HK-2 (cell line): Measurements from ENCODE around the gene DCPS.
"Not testable (repeated sequence)": the region's sequence is repeated elsewhere in the genome, so short reads cannot be mapped to it uniquely, and the experiment has no call there.

Experiments used
- DNase-seq: peaks from one replicate; pipeline ENCODE4 v3.0.0-alpha.2; 2018; ENCODE audit not compliant: unreplicated experiment

DCPS gene

GRCh38 chr11:126303623-126304456, at the start of gene DCPS:
DCPS (plus strand) TSS chr11:126304060; CDS start chr11:126304081, 21 bp downstream.
- DNase-seq: peak; percentile 85

- no peak for DNase-seq
Measured at GRCh38 chr11:126254819-126255218, 49.0 kb upstream of the DCPS start.

GRCh38 chr11:126255507-126255906, 48.4 kb upstream of the DCPS start:
- not testable (repeated sequence) for DNase-seq

- DNase-seq: no peak
Measured at GRCh38 chr11:126256216-126256615, 47.6 kb upstream of the DCPS start.

GRCh38 chr11:126257144-126257543, 46.7 kb upstream of the DCPS start:
- DNase-seq: no peak

GRCh38 chr11:126257764-126258163, 46.1 kb upstream of the DCPS start:
- DNase-seq: no peak

GRCh38 chr11:126262216-126262615, 41.6 kb upstream of the DCPS start:
- no peak for DNase-seq

GRCh38 chr11:126263489-126263888, 40.4 kb upstream of the DCPS start:
- DNase-seq: no peak

GRCh38 chr11:126265811-126266210, 38.0 kb upstream of the DCPS start:
- no peak for DNase-seq

- no peak for DNase-seq
Measured at GRCh38 chr11:126267650-126268049, 36.2 kb upstream of the DCPS start.

GRCh38 chr11:126268361-126268707, 35.5 kb upstream of the DCPS start:
- no peak for DNase-seq

- peak; percentile 97 for DNase-seq
Measured at GRCh38 chr11:126268708-126269579, 34.9 kb upstream of the DCPS start, which contains the start of the genes FOXRED1 and SRPRA. FOXRED1 (plus strand) TSS chr11:126269154; CDS start chr11:126269207, 53 bp downstream. SRPRA (minus strand) TSS chr11:126268895; CDS start chr11:126268804, 91 bp downstream.

- no peak for DNase-seq
Measured at GRCh38 chr11:126277322-126277721, 26.5 kb upstream of the DCPS start.

GRCh38 chr11:126277780-126278179, 26.1 kb upstream of the DCPS start:
- DNase-seq: no peak

GRCh38 chr11:126279191-126279590, 24.7 kb upstream of the DCPS start:
- no peak for DNase-seq

- DNase-seq: no peak
Measured at GRCh38 chr11:126280595-126280994, 23.3 kb upstream of the DCPS start.

- DNase-seq: no peak
Measured at GRCh38 chr11:126281245-126281644, 22.6 kb upstream of the DCPS start.

- DNase-seq: no peak
Measured at GRCh38 chr11:126281666-126282175, 22.1 kb upstream of the DCPS start.

GRCh38 chr11:126282361-126282735, 21.5 kb upstream of the DCPS start:
- DNase-seq: no peak

- DNase-seq: peak; percentile 47
Measured at GRCh38 chr11:126282736-126283591, 20.9 kb upstream of the DCPS start, which contains the start of gene TIRAP. TIRAP (plus strand) TSS chr11:126283093; CDS start chr11:126290895, 7,802 bp downstream.

- peak; percentile 54 for DNase-seq
Measured at GRCh38 chr11:126284829-126285228, 19.0 kb upstream of the DCPS start.
